GM21367 (cell line): ENCODE data around the gene CHST11.

Experiments
- ATAC-seq: cut with Tn5 transposase; IDR thresholded peaks from one replicate; pipeline ENCODE4 v1.9.1; 2021; ENCODE audit not compliant: unreplicated experiment

CHST11 gene

GRCh38 chr12:104748356-104748755 is 291.6 kb downstream of the CHST11 start:
- no peak for ATAC-seq

GRCh38 chr12:104748790-104749189 is 292.0 kb downstream of the CHST11 start:
- no peak for ATAC-seq

- ATAC-seq = no peak
Measured at GRCh38 chr12:104749545-104749944, 292.8 kb downstream of the CHST11 start.

- ATAC-seq = peak; percentile 59
Measured at GRCh38 chr12:104750061-104750460, 293.3 kb downstream of the CHST11 start.

GRCh38 chr12:104751120-104751519 is 294.4 kb downstream of the CHST11 start:
- ATAC-seq = no peak

- no peak for ATAC-seq
Measured at GRCh38 chr12:104751594-104751993, 294.8 kb downstream of the CHST11 start.

- ATAC-seq = no peak
Measured at GRCh38 chr12:104752016-104752415, 295.3 kb downstream of the CHST11 start.

GRCh38 chr12:104752881-104753280 is 296.1 kb downstream of the CHST11 start:
- ATAC-seq = no peak

- ATAC-seq = no peak
Measured at GRCh38 chr12:104756901-104757300, 300.2 kb downstream of the CHST11 start.

GRCh38 chr12:104758771-104759170 is 302.0 kb downstream of the CHST11 start:
- ATAC-seq = no peak

GRCh38 chr12:104761091-104761490 is 304.3 kb downstream of the CHST11 start:
- no peak for ATAC-seq

GRCh38 chr12:104761611-104762010 is 304.9 kb downstream of the CHST11 start:
- no peak for ATAC-seq

GRCh38 chr12:104763168-104763805 is 306.5 kb downstream of the CHST11 start:
- no peak for ATAC-seq

- ATAC-seq = no peak
Measured at GRCh38 chr12:104764225-104765091, 307.7 kb downstream of the CHST11 start.

GRCh38 chr12:104767261-104767660 is 310.5 kb downstream of the CHST11 start:
- no peak for ATAC-seq

- no peak for ATAC-seq
Measured at GRCh38 chr12:104768033-104768432, 311.3 kb downstream of the CHST11 start.

- no peak for ATAC-seq
Measured at GRCh38 chr12:104769144-104769561, 312.4 kb downstream of the CHST11 start.

GRCh38 chr12:104772336-104772735 is 315.6 kb downstream of the CHST11 start:
- no peak for ATAC-seq

GRCh38 chr12:104775731-104776231 is 319.0 kb downstream of the CHST11 start:
- ATAC-seq = no peak

- ATAC-seq = no peak
Measured at GRCh38 chr12:104779134-104779533, 322.4 kb downstream of the CHST11 start.

GRCh38 chr12:104782296-104782695 is 325.5 kb downstream of the CHST11 start:
- ATAC-seq = no peak

GRCh38 chr12:104784592-104784991 is 327.8 kb downstream of the CHST11 start:
- no peak for ATAC-seq
